IPS-18a (cell line): ENCODE results near the gene KIF5A.

Experiments
- H3K27ac ChIP-seq: one replicate; pipeline ENCODE4 v1.5.1; 2013; ENCODE audit warnings: low read length
- H3K27me3 ChIP-seq: one replicate; pipeline ENCODE4 v1.6.1; 2013; ENCODE audit warnings: mild to moderate bottlenecking, low read length; ENCODE audit not compliant: control insufficient read depth, insufficient read depth
- H3K36me3 ChIP-seq: one replicate; pipeline ENCODE4 v1.6.1; 2013; ENCODE audit warnings: low read depth, low read length; ENCODE audit not compliant: control insufficient read depth
- H3K4me1 ChIP-seq: one replicate; pipeline ENCODE4 v1.6.1; 2013; ENCODE audit warnings: low read depth, low read length; ENCODE audit not compliant: control insufficient read depth
- H3K4me3 ChIP-seq: one replicate; pipeline ENCODE4 v1.5.1; 2013; ENCODE audit warnings: low read length
- H3K9ac ChIP-seq: one replicate; pipeline ENCODE4 v1.6.1; 2013; ENCODE audit warnings: mild to moderate bottlenecking, low read length, moderate library complexity
- H3K9me3 ChIP-seq: one replicate; pipeline ENCODE4 v1.6.1; 2013; ENCODE audit warnings: low read depth, low read length; ENCODE audit not compliant: control insufficient read depth

KIF5A gene

DNA sequence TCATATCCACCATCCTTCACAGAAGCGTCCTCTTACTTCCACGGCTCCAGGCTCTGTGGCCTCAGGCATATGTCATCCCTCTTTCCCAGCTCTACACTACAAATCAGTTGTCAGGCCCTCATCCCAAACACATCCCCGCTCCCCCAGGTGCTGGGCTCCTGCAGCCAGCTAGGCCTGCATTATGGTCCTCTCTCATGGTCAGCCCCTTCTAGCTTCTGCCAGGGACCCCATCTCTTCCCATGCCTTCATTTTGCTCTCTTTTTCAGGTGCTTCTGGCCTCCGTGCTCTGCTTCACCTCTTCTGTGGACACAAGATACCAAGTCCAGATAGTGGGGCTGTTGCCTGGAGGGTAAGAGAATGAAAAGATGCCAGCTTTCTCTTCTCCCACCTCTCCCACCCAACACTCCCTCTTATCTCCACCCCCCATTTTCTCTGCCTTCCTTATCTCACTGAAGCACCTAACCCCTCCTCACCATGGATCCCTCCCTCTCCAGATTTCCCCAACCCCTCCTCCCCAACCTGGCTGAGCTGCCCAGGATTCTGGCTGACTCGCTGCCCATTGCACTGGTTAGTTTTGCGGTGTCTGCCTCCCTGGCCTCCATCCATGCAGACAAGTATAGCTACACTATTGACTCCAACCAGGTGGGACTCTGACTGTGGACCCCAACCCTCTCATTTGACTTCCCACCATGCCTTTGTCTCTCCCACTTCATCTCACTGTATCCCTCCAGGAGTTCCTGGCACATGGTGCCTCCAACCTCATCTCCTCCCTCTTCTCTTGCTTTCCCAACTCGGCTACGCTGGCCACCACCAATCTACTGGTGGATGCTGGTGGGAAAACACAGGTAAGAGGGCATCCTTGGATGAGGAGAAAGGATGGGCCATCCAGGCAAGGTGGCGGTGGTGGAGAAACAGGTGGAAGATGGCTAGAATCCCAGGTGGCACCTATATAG is 72.7 kb downstream of the KIF5A start:
- Histone ChIP-seq H3K4me1 (peaks cover 4% of the 10 kb centered on the region), H3K27ac (no peak overlapping the region), H3K27me3 (peaks cover 100% of the 10 kb centered on the region), H3K36me3 (no peaks in the 10 kb centered on the region), H3K9ac (no peak overlapping the region), H3K9me3 (no peaks in the 10 kb centered on the region), H3K4me3 (no peak overlapping the region)

- Histone ChIP-seq H3K4me3 (no peak overlapping the region), H3K27ac (no peak overlapping the region), H3K27me3 (peaks cover 100% of the 10 kb centered on the region), H3K9ac (no peak overlapping the region), H3K4me1 (peaks cover 13% of the 10 kb centered on the region), H3K36me3 (no peaks in the 10 kb centered on the region), H3K9me3 (no peaks in the 10 kb centered on the region)
Observed at GRCh38 chr12:57623385-57623784, 73.5 kb downstream of the KIF5A start.

- H3K36me3 ChIP-seq, result no peaks in the 10 kb centered on the region
- no peaks in the 10 kb centered on the region for H3K9me3 ChIP-seq
- H3K4me3 ChIP-seq, result no peak overlapping the region
- H3K4me1 ChIP-seq, result peaks cover 15% of the 10 kb centered on the region
- H3K27ac ChIP-seq, result no peak overlapping the region
- peaks cover 100% of the 10 kb centered on the region for H3K27me3 ChIP-seq
- no peak overlapping the region for H3K9ac ChIP-seq
Observed at GRCh38 chr12:57623811-57624390, 74.1 kb downstream of the KIF5A start.

- Histone ChIP-seq H3K27ac (no peak overlapping the region), H3K9ac (no peak overlapping the region), H3K4me1 (peaks cover 15% of the 10 kb centered on the region), H3K4me3 (no peak overlapping the region), H3K36me3 (no peaks in the 10 kb centered on the region), H3K9me3 (no peaks in the 10 kb centered on the region), H3K27me3 (peaks cover 100% of the 10 kb centered on the region)
Observed at GRCh38 chr12:57624441-57625220, 74.8 kb downstream of the KIF5A start.

DNA sequence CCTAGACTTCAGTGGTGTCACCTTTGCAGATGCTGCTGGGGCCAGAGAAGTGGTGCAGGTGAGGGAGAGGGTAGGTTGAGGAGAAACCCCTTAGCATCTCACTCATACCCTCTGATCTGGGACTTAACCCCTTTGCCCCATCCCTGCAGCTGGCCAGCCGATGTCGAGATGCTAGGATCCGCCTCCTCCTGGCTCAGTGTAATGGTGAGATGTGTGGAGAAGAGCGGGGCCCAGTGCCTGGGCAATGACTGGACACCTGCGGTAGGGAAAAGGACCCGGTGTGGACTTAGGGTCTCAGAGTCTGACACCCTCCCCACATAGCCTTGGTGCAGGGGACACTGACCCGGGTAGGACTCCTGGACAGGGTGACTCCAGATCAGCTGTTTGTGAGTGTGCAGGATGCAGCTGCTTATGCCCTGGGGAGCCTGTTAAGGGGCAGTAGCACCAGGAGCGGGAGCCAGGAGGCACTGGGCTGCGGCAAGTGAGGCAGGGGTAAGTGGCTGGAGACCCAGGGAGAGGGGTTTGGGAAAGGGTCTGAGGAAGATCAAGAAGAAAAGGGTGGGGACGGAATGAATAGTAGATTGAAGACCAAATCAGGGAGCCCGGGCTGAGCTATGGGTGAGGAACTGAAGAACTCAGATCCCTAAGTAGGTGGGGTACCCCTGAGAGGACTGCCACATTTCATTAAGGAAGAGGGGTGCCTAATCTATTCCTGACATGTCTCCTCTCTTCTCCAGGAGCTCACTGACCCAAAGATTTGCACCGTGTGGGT is 75.6 kb downstream of the KIF5A start:
- peaks cover 100% of the 10 kb centered on the region for H3K27me3 ChIP-seq
- H3K4me1 ChIP-seq, result peaks cover 15% of the 10 kb centered on the region
- no peaks in the 10 kb centered on the region for H3K36me3 ChIP-seq

GRCh38 chr12:57626111-57626920 is 76.5 kb downstream of the KIF5A start:
- no peak overlapping the region for H3K9ac ChIP-seq
- no peaks in the 10 kb centered on the region for H3K9me3 ChIP-seq
- no peak overlapping the region for H3K27ac ChIP-seq
- no peak overlapping the region for H3K4me3 ChIP-seq
- peaks cover 16% of the 10 kb centered on the region for H3K4me1 ChIP-seq
- H3K36me3 ChIP-seq, result no peaks in the 10 kb centered on the region
- H3K27me3 ChIP-seq, result peaks cover 100% of the 10 kb centered on the region

More for the DNA sequence above, 75.6 kb downstream of the KIF5A start:
- no peak overlapping the region for H3K4me3 ChIP-seq
- no peaks in the 10 kb centered on the region for H3K9me3 ChIP-seq
- H3K9ac ChIP-seq, result no peak overlapping the region
- H3K27ac ChIP-seq, result no peak overlapping the region

- Histone ChIP-seq H3K27ac (no peak overlapping the region), H3K9me3 (no peaks in the 10 kb centered on the region), H3K36me3 (no peaks in the 10 kb centered on the region), H3K9ac (no peak overlapping the region), H3K4me1 (peaks cover 18% of the 10 kb centered on the region), H3K4me3 (no peak overlapping the region), H3K27me3 (peaks cover 100% of the 10 kb centered on the region)
Observed at GRCh38 chr12:57626921-57627445, 77.1 kb downstream of the KIF5A start.

- H3K4me1 ChIP-seq, result peaks cover 18% of the 10 kb centered on the region
- no peak overlapping the region for H3K9ac ChIP-seq
- H3K4me3 ChIP-seq, result peak overlapping the region; percentile 40
- H3K27ac ChIP-seq, result no peak overlapping the region
- H3K27me3 ChIP-seq, result peaks cover 100% of the 10 kb centered on the region
- H3K9me3 ChIP-seq, result no peaks in the 10 kb centered on the region
- no peaks in the 10 kb centered on the region for H3K36me3 ChIP-seq
Observed at GRCh38 chr12:57627501-57628279, 77.8 kb downstream of the KIF5A start.

- Histone ChIP-seq H3K27me3 (peaks cover 99% of the 10 kb centered on the region), H3K9me3 (no peaks in the 10 kb centered on the region), H3K27ac (no peak overlapping the region), H3K4me1 (peaks cover 18% of the 10 kb centered on the region), H3K4me3 (no peak overlapping the region), H3K9ac (no peak overlapping the region), H3K36me3 (no peaks in the 10 kb centered on the region)
Observed at GRCh38 chr12:57628280-57629191, 78.7 kb downstream of the KIF5A start.
